Astrocyte (in vitro differentiated cells and primary cell): ENCODE data around the gene DDAH1.

ENCODE experiments used
- CTCF ChIP-seq: IDR thresholded peaks from 2 replicates; pipeline ENCODE4 v1.5.1; 2011; ENCODE audit warnings: low read depth, mild to moderate bottlenecking, inconsistent platforms, low read length, moderate library complexity; ENCODE audit not compliant: insufficient read depth
- EZH2 ChIP-seq: IDR thresholded peaks from 2 replicates; pipeline ENCODE4 v1.6.1; 2012; ENCODE audit warnings: mild to moderate bottlenecking, low read length, inconsistent platforms; ENCODE audit not compliant: insufficient read depth

GRCh38 chr1:85356130-85356529 lies 108.8 kb downstream of the DDAH1 start:
- no peak for TF ChIP-seq CTCF
- TF ChIP-seq EZH2 = no peak
